CD4-positive, alpha-beta memory T cell (primary cell): ENCODE measurements around the gene ADAM19. TPM values are rescaled to one million over a fixed set of nuclear protein-coding genes. Genes with fewer than 3 reads are reported as not detected.
A peak's percentile ranks its signal among the peaks of the same experiment; 100 is the strongest.

Experiments used
- CTCF ChIA-PET: fragments of 350-600 bp; sonication (Branson Sonifier 250); formaldehyde crosslinking; loops from one replicate; lab custom pipeline; 2021; ENCODE audit warnings: inconsistent platforms; ENCODE audit not compliant: partially characterized antibody; lab: Charles Lee
- POLR2A ChIA-PET: fragments of 350-600 bp; sonication (Branson Sonifier 250); formaldehyde crosslinking; loops from one replicate; lab custom pipeline; 2021; ENCODE audit not compliant: partially characterized antibody; lab: Charles Lee
- DNase-seq, 5 donors: peaks; one replicate each; pipeline versions ENCODE4 v3.0.0 to v3.0.0-alpha.2; 2020 to 2022; ENCODE audit warnings: mixed read lengths in 1 of 5
- H3K27ac ChIP-seq: one replicate; pipeline ENCODE4 v1.7.0; 2013; ENCODE audit warnings: low read depth, low read length
- H3K27me3 ChIP-seq: 2 replicates; pipeline ENCODE4 v1.7.0; 2013; ENCODE audit warnings: mild to moderate bottlenecking, low read length, moderate library complexity; ENCODE audit not compliant: insufficient read depth
- H3K36me3 ChIP-seq: 2 replicates; pipeline ENCODE4 v1.7.0; 2013; ENCODE audit warnings: mild to moderate bottlenecking, low read length, moderate library complexity; ENCODE audit not compliant: insufficient read depth
- H3K4me1 ChIP-seq: 2 replicates; pipeline ENCODE4 v1.7.0; 2013; ENCODE audit warnings: mild to moderate bottlenecking, low read length, moderate library complexity; ENCODE audit not compliant: insufficient read depth
- H3K4me3 ChIP-seq, 2 donors: one replicate each; pipeline ENCODE4 v1.7.0; 2013; ENCODE audit warnings: low read length in 2 of 2, mild to moderate bottlenecking in 1 of 2
- H3K9me3 ChIP-seq, 2 donors: one replicate each; pipeline ENCODE4 v1.7.0; 2013; ENCODE audit warnings: low read length in 2 of 2, control low read depth in 1 of 2; ENCODE audit not compliant: control insufficient read depth in 1 of 2
- H3K27ac Mint-ChIP-seq, 7 donors: one replicate each; pipeline ENCODE4 v1.8.0; 2020 to 2021; ENCODE audit warnings: mixed read lengths in 7 of 7, mild to moderate bottlenecking in 6 of 7, inconsistent platforms in 3 of 7, moderate library complexity in 3 of 7
- H3K27me3 Mint-ChIP-seq, 2 donors: one replicate each; pipeline ENCODE4 v1.8.0; 2020 to 2021; ENCODE audit warnings: mixed read lengths in 2 of 2
- H3K36me3 Mint-ChIP-seq, 2 donors: one replicate each; pipeline ENCODE4 v1.8.0; 2020 to 2021; ENCODE audit warnings: mixed read lengths in 2 of 2, inconsistent platforms in 1 of 2, mild to moderate bottlenecking in 1 of 2
- H3K4me1 Mint-ChIP-seq, 4 donors: one replicate each; pipeline ENCODE4 v1.8.0; 2020 to 2021; ENCODE audit warnings: mixed read lengths in 4 of 4, mild to moderate bottlenecking in 1 of 4
- H3K4me3 Mint-ChIP-seq, 8 donors: one replicate each; pipeline ENCODE4 v1.8.0; 2020 to 2021; ENCODE audit warnings: mixed read lengths in 8 of 8, mild to moderate bottlenecking in 7 of 8, moderate library complexity in 6 of 8, inconsistent platforms in 3 of 8
- H3K9me3 Mint-ChIP-seq, 8 donors: one replicate each; pipeline ENCODE4 v1.8.0; 2020 to 2021; ENCODE audit warnings: mixed read lengths in 8 of 8, mild to moderate bottlenecking in 5 of 8, inconsistent platforms in 3 of 8, moderate library complexity in 1 of 8
- intact Hi-C: fragments of 100-400 bp; cut with micrococcal nuclease; formaldehyde crosslinking; loops from one replicate; pipeline ENCODE4 v1.15.1; 2023
- polyA plus RNA-seq, 2 donors: library from polyadenylated mRNA; unstranded; fragments of 300-500 nt; fragmentation: Illumina TruSeq; gene quantifications; one replicate each; pipeline ENCODE4 v1.2.3, GENCODE V29; 2021
- total RNA-seq, 2 experiments: library from RNA; stranded (reverse); gene quantifications; one replicate each; pipeline ENCODE4 v1.2.3, GENCODE V29; 2021

Gene ADAM19
- total and polyA plus RNA-seq, 4 experiments from 2014 or later, result 1.9 to 33.9 (median 28.0) TPM

- H3K4me3 ChIP-seq, result peak overlapping the region in 1 of 2 donors; percentile 35
- H3K4me1 Mint-ChIP-seq, result peaks cover 86 to 100% (median 94%) of the 10 kb centered on the region in 4 donors
- H3K27ac Mint-ChIP-seq, result peak overlapping the region; percentile 93 to 98 (median 97)
- no peaks in the 10 kb centered on the region for H3K36me3 ChIP-seq
- H3K9me3 Mint-ChIP-seq, result no peaks in the 10 kb centered on the region
- peak overlapping the region; percentile 41 to 87 (median 76) for H3K4me3 Mint-ChIP-seq
- H3K27me3 ChIP-seq, result no peaks in the 10 kb centered on the region
- ChIA-PET POLR2A (interaction anchor here (0.9 to 9.2 kb wide), 7 partner anchors 9 to 172 kb away, joined by 4 to 220 read pairs (median 5); partner anchors contain the start of gene ADAM19), CTCF (interaction anchor here (0.9 to 3.0 kb wide), 10 partner anchors 12 to 197 kb away, joined by 3 to 11 read pairs (median 4); partner anchors contain the start of genes LSM11, SOX30 and THG1L)
- H3K36me3 Mint-ChIP-seq, result peaks cover 12 to 25% of the 10 kb centered on the region in 2 donors
- intact Hi-C loops, result loop anchor here (10.0 kb wide), 1 partner anchor 392 kb away; no protein-coding TSS in a partner anchor
- H3K4me1 ChIP-seq, result peaks cover 100% of the 10 kb centered on the region
- peak overlapping the region; percentile 77 for H3K27ac ChIP-seq
- H3K9me3 ChIP-seq, result no peaks in the 10 kb centered on the region
- H3K27me3 Mint-ChIP-seq, result no peaks in the 10 kb centered on the region
- DNase-seq, result no peak
Observed at GRCh38 chr5:157546456-157547100, 29.0 kb downstream of the ADAM19 start.

- Mint-ChIP-seq H3K4me1 (peaks cover 86 to 100% (median 96%) of the 10 kb centered on the region in 4 donors), H3K36me3 (peaks cover 12 to 22% of the 10 kb centered on the region in 2 donors), H3K27ac (peak overlapping the region; percentile 93 to 98 (median 97)), H3K4me3 (peak overlapping the region; percentile 74 to 87 (median 81)), H3K9me3 (no peaks in the 10 kb centered on the region), H3K27me3 (no peaks in the 10 kb centered on the region)
- no peaks in the 10 kb centered on the region for H3K27me3 ChIP-seq
- intact Hi-C loops, result loop anchor here (10.0 kb wide), 1 partner anchor 391 kb away; no protein-coding TSS in a partner anchor
- no peaks in the 10 kb centered on the region for H3K36me3 ChIP-seq
- H3K4me3 ChIP-seq, result peak overlapping the region; percentile 27 to 35
- no peaks in the 10 kb centered on the region for H3K9me3 ChIP-seq
- H3K27ac ChIP-seq, result peak overlapping the region; percentile 77
- ChIA-PET POLR2A (interaction anchor here (0.9 to 9.2 kb wide), 10 partner anchors 9 to 173 kb away, joined by 3 to 220 read pairs (median 4); partner anchors contain the start of gene ADAM19), CTCF (interaction anchor here (0.8 to 3.0 kb wide), 14 partner anchors 9 to 198 kb away, joined by 3 to 11 read pairs (median 4); partner anchors contain the start of genes LSM11, SOX30 and THG1L)
- peaks cover 100% of the 10 kb centered on the region for H3K4me1 ChIP-seq
- DNase-seq, result no peak
Observed at GRCh38 chr5:157545610-157546310, 29.8 kb downstream of the ADAM19 start.

- H3K9me3 Mint-ChIP-seq, result no peaks in the 10 kb centered on the region
Observed at GRCh38 chr5:157544623-157544989, 31.0 kb downstream of the ADAM19 start.

GRCh38 chr5:157543825-157544622 is 31.6 kb downstream of the ADAM19 start:
- intact Hi-C loops, result loop anchor here (1.0 to 10.0 kb wide), 5 partner anchors 8 to 389 kb away; partner anchors contain the start of gene LSM11
- ChIA-PET CTCF (interaction anchor here (1.0 to 2.4 kb wide), 4 partner anchors 9 to 53 kb away, joined by 3 to 7 read pairs (median 4); no protein-coding TSS in a partner anchor), POLR2A (interaction anchor here (0.6 to 9.2 kb wide), 10 partner anchors 9 to 359 kb away, joined by 3 to 220 read pairs (median 4); partner anchors contain the start of gene ADAM19)
- Mint-ChIP-seq H3K9me3 (no peaks in the 10 kb centered on the region), H3K27me3 (no peaks in the 10 kb centered on the region), H3K4me3 (peak overlapping the region; percentile 74 to 87 (median 81)), H3K4me1 (peaks cover 87 to 100% (median 96%) of the 10 kb centered on the region in 4 donors), H3K36me3 (peaks cover 8 to 12% of the 10 kb centered on the region in 2 donors), H3K27ac (peak overlapping the region; percentile 93 to 98 (median 97))
- Histone ChIP-seq H3K4me1 (peaks cover 100% of the 10 kb centered on the region), H3K36me3 (no peaks in the 10 kb centered on the region), H3K4me3 (peak overlapping the region; percentile 27 to 35), H3K9me3 (no peaks in the 10 kb centered on the region), H3K27ac (peak overlapping the region; percentile 77), H3K27me3 (no peaks in the 10 kb centered on the region)
- DNase-seq, result peak in 1 of 5 donors; percentile 38

More at GRCh38 chr5:157544623-157544989, 31.0 kb downstream of the ADAM19 start:
- no peaks in the 10 kb centered on the region for H3K36me3 ChIP-seq
- peaks cover 100% of the 10 kb centered on the region for H3K4me1 ChIP-seq
- Mint-ChIP-seq H3K36me3 (peaks cover 10 to 12% of the 10 kb centered on the region in 2 donors), H3K4me1 (peaks cover 87 to 100% (median 96%) of the 10 kb centered on the region in 4 donors), H3K27ac (peak overlapping the region; percentile 93 to 98 (median 97)), H3K27me3 (no peaks in the 10 kb centered on the region), H3K4me3 (peak overlapping the region; percentile 74 to 87 (median 81))
- H3K27me3 ChIP-seq, result no peaks in the 10 kb centered on the region
- H3K27ac ChIP-seq, result peak overlapping the region; percentile 77
- H3K9me3 ChIP-seq, result no peaks in the 10 kb centered on the region
- intact Hi-C loops, result loop anchor here (1.0 to 10.0 kb wide), 5 partner anchors 8 to 390 kb away; partner anchors contain the start of gene LSM11
- peak; percentile 58 to 79 (median 70) for DNase-seq
- CTCF ChIA-PET, result interaction anchor here (0.9 to 3.0 kb wide), 5 partner anchors 10 to 199 kb away, joined by 3 to 11 read pairs (median 7); partner anchors contain the start of genes LSM11 and SOX30
- POLR2A ChIA-PET, result interaction anchor here (0.6 to 9.2 kb wide), 10 partner anchors 10 to 174 kb away, joined by 3 to 220 read pairs (median 5); partner anchors contain the start of gene ADAM19
- peak overlapping the region; percentile 27 to 35 for H3K4me3 ChIP-seq

- DNase-seq, result no peak
- H3K27ac Mint-ChIP-seq, result peak overlapping the region; percentile 93 to 98 (median 97)
- Histone ChIP-seq H3K27me3 (no peaks in the 10 kb centered on the region), H3K4me1 (peaks cover 100% of the 10 kb centered on the region), H3K9me3 (no peaks in the 10 kb centered on the region), H3K4me3 (no peak overlapping the region), H3K36me3 (peaks cover under 1% of the 10 kb centered on the region), H3K27ac (peak overlapping the region; percentile 77)
- peaks cover 82 to 100% (median 92%) of the 10 kb centered on the region in 4 donors for H3K4me1 Mint-ChIP-seq
- H3K9me3 Mint-ChIP-seq, result no peaks in the 10 kb centered on the region
- CTCF ChIA-PET, result interaction anchor here (0.9 to 4.3 kb wide), 16 partner anchors 8 to 201 kb away, joined by 3 to 24 read pairs (median 4); partner anchors contain the start of gene LSM11
- POLR2A ChIA-PET, result interaction anchor here (0.8 to 9.2 kb wide), 21 partner anchors 8 to 400 kb away, joined by 3 to 220 read pairs (median 6); partner anchors contain the start of genes ADAM19, MED7 and SOX30
- H3K36me3 Mint-ChIP-seq, result peaks cover 7 to 8% of the 10 kb centered on the region in 2 donors
- intact Hi-C loops, result loop anchor here (5.0 to 10.0 kb wide), 4 partner anchors 110 to 388 kb away; partner anchors contain the start of gene LSM11
- no peaks in the 10 kb centered on the region for H3K27me3 Mint-ChIP-seq
- H3K4me3 Mint-ChIP-seq, result peak overlapping the region in 6 of 8 donors; percentile 49 to 81 (median 78)
Observed at GRCh38 chr5:157542282-157543000, 33.1 kb downstream of the ADAM19 start.
